Measurements from ENCODE around the gene STT3A.
A peak's percentile ranks its signal among the peaks of the same experiment; 100 is the strongest.

Gene STT3A

GRCh38 chr11:125625225-125625629, 32.6 kb downstream of the STT3A start:
- Histone ChIP-seq H3K4me1 (ENCODE audit: control insufficient read depth, insufficient read depth, low read length) (peaks cover 19% of the 10 kb centered on the region), H3K4me3 (ENCODE audit: low read length) (peak overlapping the region; percentile 75)

DNA sequence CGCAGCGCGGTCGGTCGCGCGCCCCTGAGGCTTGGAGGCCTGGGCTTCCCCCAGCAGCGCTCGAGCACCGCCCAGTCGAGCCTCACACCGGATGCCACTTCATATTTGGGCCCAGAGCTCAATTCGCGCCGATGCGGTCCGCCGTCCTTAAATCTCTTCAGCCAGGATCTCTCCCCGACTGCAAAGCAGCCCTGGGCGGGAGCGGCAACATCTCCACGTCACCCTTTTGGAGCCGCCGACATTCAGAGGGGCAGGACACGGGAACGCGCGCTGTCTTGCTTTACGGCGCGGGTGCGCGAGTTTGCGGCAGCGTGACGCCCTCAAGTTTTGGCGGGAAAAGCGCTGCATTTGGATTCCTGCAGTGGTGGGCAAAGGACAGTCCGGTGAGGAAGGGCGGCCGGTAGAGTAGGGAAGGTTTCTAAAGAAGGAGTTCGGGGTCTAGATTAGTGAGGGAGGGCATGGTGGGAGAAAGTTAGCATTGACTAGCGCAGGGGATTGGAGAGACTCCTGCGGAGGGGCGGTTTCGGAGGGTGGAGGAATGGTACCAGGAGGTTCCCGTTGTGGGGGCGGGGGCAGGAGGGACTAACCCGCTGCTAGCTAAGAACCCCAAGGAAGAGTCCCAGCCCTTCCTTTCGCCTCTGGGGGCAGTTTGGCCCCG, 33.1 kb downstream of the STT3A start:
- Histone ChIP-seq H3K36me3 (ENCODE audit: insufficient read depth, low read length) (peaks cover 21% of the 10 kb centered on the region), H3K9me3 (replicated peaks; ENCODE audit: low read length) (no peaks in the 10 kb centered on the region), H3K4me2 (ENCODE audit: low read length) (peak overlapping the region; percentile 95), H3K27me3 (ENCODE audit: control insufficient read depth, insufficient read depth, low read length) (no peaks in the 10 kb centered on the region), H3K4me3 (ENCODE audit: low read length) (peak overlapping the region; percentile 75), H3K9ac (ENCODE audit: low read depth, low read length) (peak overlapping the region; percentile 89), H3K4me1 (ENCODE audit: control insufficient read depth, insufficient read depth, low read length) (peaks cover 19% of the 10 kb centered on the region)

More at GRCh38 chr11:125625225-125625629, 32.6 kb downstream of the STT3A start:
- H3K27me3 ChIP-seq (ENCODE audit: control insufficient read depth, insufficient read depth, low read length) = no peaks in the 10 kb centered on the region
- H3K9ac ChIP-seq (ENCODE audit: low read depth, low read length) = peak overlapping the region; percentile 89
- no peaks in the 10 kb centered on the region for H3K9me3 ChIP-seq (replicated peaks; ENCODE audit: low read length)
- peak overlapping the region; percentile 95 for H3K4me2 ChIP-seq (ENCODE audit: low read length)
- H3K36me3 ChIP-seq (ENCODE audit: insufficient read depth, low read length) = peaks cover 25% of the 10 kb centered on the region

GRCh38 chr11:125626288-125626950, 33.8 kb downstream of the STT3A start:
- H3K9ac ChIP-seq (ENCODE audit: low read depth, low read length) = peak overlapping the region; percentile 89
- H3K4me2 ChIP-seq (ENCODE audit: low read length) = peak overlapping the region; percentile 95
- no peaks in the 10 kb centered on the region for H3K9me3 ChIP-seq (replicated peaks; ENCODE audit: low read length)
- no peaks in the 10 kb centered on the region for H3K27me3 ChIP-seq (ENCODE audit: control insufficient read depth, insufficient read depth, low read length)
- H3K36me3 ChIP-seq (ENCODE audit: insufficient read depth, low read length) = peaks cover 17% of the 10 kb centered on the region
- peaks cover 19% of the 10 kb centered on the region for H3K4me1 ChIP-seq (ENCODE audit: control insufficient read depth, insufficient read depth, low read length)
- peak overlapping the region; percentile 75 for H3K4me3 ChIP-seq (ENCODE audit: low read length)

DNA sequence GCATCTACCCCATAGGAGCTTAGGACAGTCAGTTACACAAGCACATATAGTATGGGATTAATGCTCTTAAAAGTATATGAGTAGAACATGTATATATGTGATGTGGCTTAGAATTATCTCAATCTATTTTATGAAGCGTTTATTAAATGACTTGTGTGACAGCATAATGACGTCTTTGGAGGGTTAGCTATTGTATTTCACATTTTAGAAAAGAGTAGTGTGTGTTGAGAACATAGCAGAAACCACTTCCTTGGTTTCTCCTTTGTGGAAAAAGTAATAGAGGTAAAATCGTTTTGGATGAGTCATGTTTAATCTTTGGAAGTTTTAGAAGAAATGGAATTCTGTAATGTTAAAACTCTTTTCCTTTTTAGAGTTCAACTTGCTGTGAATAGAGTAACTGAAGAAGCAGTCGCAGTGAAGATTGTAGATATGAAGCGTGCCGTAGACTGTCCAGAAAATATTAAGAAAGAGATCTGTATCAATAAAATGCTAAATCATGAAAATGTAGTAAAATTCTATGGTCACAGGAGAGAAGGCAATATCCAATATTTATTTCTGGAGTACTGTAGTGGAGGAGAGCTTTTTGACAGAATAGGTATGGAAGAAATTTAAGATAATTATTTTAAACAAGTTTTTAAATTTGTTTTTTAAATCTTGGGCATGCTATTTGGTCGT, 34.7 kb downstream of the STT3A start:
- H3K27me3 ChIP-seq (ENCODE audit: control insufficient read depth, insufficient read depth, low read length) = no peaks in the 10 kb centered on the region
- H3K9me3 ChIP-seq (replicated peaks; ENCODE audit: low read length) = no peaks in the 10 kb centered on the region
- H3K4me3 ChIP-seq (ENCODE audit: low read length) = peak overlapping the region; percentile 75
- H3K4me1 ChIP-seq (ENCODE audit: control insufficient read depth, insufficient read depth, low read length) = peaks cover 19% of the 10 kb centered on the region
- H3K4me2 ChIP-seq (ENCODE audit: low read length) = peak overlapping the region; percentile 95
- H3K36me3 ChIP-seq (ENCODE audit: insufficient read depth, low read length) = peaks cover 10% of the 10 kb centered on the region
- peak overlapping the region; percentile 89 for H3K9ac ChIP-seq (ENCODE audit: low read depth, low read length)

- Histone ChIP-seq H3K36me3 (ENCODE audit: insufficient read depth, low read length) (peaks cover 69% of the 10 kb centered on the region), H3K9ac (ENCODE audit: low read depth, low read length) (no peak overlapping the region), H3K9me3 (replicated peaks; ENCODE audit: low read length) (no peaks in the 10 kb centered on the region), H3K4me1 (ENCODE audit: control insufficient read depth, insufficient read depth, low read length) (no peaks in the 10 kb centered on the region), H3K27me3 (ENCODE audit: control insufficient read depth, insufficient read depth, low read length) (no peaks in the 10 kb centered on the region), H3K4me2 (ENCODE audit: low read length) (no peak overlapping the region), H3K4me3 (ENCODE audit: low read length) (no peak overlapping the region)
Observed at GRCh38 chr11:125637840-125638239, 45.2 kb downstream of the STT3A start.

GRCh38 chr11:125638315-125638714, 45.7 kb downstream of the STT3A start:
- Histone ChIP-seq H3K9me3 (replicated peaks; ENCODE audit: low read length) (no peaks in the 10 kb centered on the region), H3K36me3 (ENCODE audit: insufficient read depth, low read length) (peaks cover 64% of the 10 kb centered on the region), H3K9ac (ENCODE audit: low read depth, low read length) (no peak overlapping the region), H3K27me3 (ENCODE audit: control insufficient read depth, insufficient read depth, low read length) (no peaks in the 10 kb centered on the region), H3K4me1 (ENCODE audit: control insufficient read depth, insufficient read depth, low read length) (no peaks in the 10 kb centered on the region), H3K4me2 (ENCODE audit: low read length) (no peak overlapping the region), H3K4me3 (ENCODE audit: low read length) (no peak overlapping the region)

DNA sequence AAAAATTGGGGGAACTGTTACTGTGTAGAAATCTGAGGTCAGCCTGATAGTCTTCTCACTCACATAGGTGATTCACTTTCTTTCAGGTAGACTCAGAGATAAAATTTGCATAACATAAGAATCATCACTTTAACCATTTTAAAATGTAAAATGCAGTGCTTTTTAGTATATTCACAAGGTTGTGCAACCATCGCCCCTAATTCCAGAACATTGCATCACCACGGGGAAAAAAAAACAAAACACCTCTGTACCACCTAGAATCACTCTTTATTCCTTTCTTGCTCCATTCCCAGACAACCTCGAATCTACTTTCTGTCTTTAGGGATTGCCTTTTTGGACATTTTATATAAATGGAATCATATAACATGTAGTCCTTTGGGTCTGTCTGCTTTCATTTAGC, 53.2 kb downstream of the STT3A start:
- H3K36me3 ChIP-seq (ENCODE audit: insufficient read depth, low read length) = peaks cover 37% of the 10 kb centered on the region
- no peak overlapping the region for H3K4me2 ChIP-seq (ENCODE audit: low read length)
- H3K9ac ChIP-seq (ENCODE audit: low read depth, low read length) = no peak overlapping the region
- H3K27me3 ChIP-seq (ENCODE audit: control insufficient read depth, insufficient read depth, low read length) = no peaks in the 10 kb centered on the region
- no peaks in the 10 kb centered on the region for H3K4me1 ChIP-seq (ENCODE audit: control insufficient read depth, insufficient read depth, low read length)
- H3K4me3 ChIP-seq (ENCODE audit: low read length) = no peak overlapping the region
- no peaks in the 10 kb centered on the region for H3K9me3 ChIP-seq (replicated peaks; ENCODE audit: low read length)

DNA sequence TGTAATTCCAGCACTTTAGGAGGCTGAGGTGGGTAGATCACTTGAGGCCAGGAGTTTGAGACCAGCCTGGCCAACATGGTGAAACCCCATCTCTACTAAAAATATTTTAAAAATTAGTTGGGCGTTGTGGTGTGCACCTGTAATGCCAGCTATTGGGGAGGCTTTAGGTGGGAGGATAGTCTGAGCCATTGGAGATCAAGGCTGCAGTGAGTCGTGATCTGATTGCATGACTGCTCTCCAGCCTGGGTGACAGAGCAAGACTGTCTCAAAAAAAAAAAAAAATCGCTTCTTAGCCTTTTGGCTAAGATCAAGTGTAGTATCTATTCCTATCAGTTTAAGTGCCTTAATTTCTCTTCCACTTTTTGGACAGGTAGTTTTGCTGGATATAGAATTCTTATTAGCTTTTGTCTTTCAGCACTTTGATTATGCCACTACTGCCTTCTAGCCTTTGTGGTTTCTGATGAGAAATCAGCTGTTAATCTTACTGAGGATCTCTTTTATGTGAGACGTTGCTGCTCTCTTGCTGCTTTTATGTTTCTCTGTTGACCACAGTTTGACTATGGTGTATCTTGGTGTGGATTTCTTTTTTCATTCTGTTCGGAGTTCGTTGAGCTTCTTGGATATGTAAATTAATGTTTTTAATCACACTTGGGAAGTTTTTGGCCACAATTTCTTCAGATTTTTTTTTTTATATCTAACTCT, 57.0 kb downstream of the STT3A start:
- Histone ChIP-seq H3K4me2 (ENCODE audit: low read length) (no peak overlapping the region), H3K9me3 (replicated peaks; ENCODE audit: low read length) (no peaks in the 10 kb centered on the region), H3K27me3 (ENCODE audit: control insufficient read depth, insufficient read depth, low read length) (no peaks in the 10 kb centered on the region), H3K4me1 (ENCODE audit: control insufficient read depth, insufficient read depth, low read length) (no peaks in the 10 kb centered on the region), H3K9ac (ENCODE audit: low read depth, low read length) (no peak overlapping the region), H3K4me3 (ENCODE audit: low read length) (no peak overlapping the region), H3K36me3 (ENCODE audit: insufficient read depth, low read length) (peaks cover 28% of the 10 kb centered on the region)

- H3K27me3 ChIP-seq (ENCODE audit: control insufficient read depth, insufficient read depth, low read length) = no peaks in the 10 kb centered on the region
- no peak overlapping the region for H3K4me3 ChIP-seq (ENCODE audit: low read length)
- H3K9me3 ChIP-seq (replicated peaks; ENCODE audit: low read length) = no peaks in the 10 kb centered on the region
- H3K9ac ChIP-seq (ENCODE audit: low read depth, low read length) = no peak overlapping the region
- no peak overlapping the region for H3K4me2 ChIP-seq (ENCODE audit: low read length)
- no peaks in the 10 kb centered on the region for H3K4me1 ChIP-seq (ENCODE audit: control insufficient read depth, insufficient read depth, low read length)
- H3K36me3 ChIP-seq (ENCODE audit: insufficient read depth, low read length) = peaks cover 13% of the 10 kb centered on the region
Observed at GRCh38 chr11:125662689-125663088, 70.0 kb downstream of the STT3A start.

DNA sequence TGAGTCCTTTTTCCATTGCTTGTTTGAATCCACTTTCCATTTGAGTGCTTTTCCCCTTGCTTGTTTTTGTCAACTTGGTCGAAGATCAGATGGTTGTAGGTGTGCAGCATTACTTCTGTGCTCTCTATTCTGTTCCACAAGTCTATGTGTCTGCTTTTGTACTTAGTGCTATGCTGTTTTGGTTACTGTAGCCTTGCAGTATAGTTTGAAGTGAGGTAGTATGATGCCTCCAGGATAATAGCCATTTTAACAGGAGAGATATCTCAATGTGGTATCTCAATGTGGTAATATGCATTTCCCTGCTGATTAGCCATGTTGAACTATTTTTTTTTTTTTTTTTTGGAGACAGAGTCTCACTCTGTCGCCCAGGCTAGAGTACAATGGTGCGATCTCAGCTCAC, 71.3 kb downstream of the STT3A start:
- H3K4me1 ChIP-seq (ENCODE audit: control insufficient read depth, insufficient read depth, low read length) = no peaks in the 10 kb centered on the region
- no peak overlapping the region for H3K4me2 ChIP-seq (ENCODE audit: low read length)
- H3K9me3 ChIP-seq (replicated peaks; ENCODE audit: low read length) = no peaks in the 10 kb centered on the region
- no peaks in the 10 kb centered on the region for H3K27me3 ChIP-seq (ENCODE audit: control insufficient read depth, insufficient read depth, low read length)
- peaks cover 13% of the 10 kb centered on the region for H3K36me3 ChIP-seq (ENCODE audit: insufficient read depth, low read length)
- H3K4me3 ChIP-seq (ENCODE audit: low read length) = no peak overlapping the region
- H3K9ac ChIP-seq (ENCODE audit: low read depth, low read length) = no peak overlapping the region

DNA sequence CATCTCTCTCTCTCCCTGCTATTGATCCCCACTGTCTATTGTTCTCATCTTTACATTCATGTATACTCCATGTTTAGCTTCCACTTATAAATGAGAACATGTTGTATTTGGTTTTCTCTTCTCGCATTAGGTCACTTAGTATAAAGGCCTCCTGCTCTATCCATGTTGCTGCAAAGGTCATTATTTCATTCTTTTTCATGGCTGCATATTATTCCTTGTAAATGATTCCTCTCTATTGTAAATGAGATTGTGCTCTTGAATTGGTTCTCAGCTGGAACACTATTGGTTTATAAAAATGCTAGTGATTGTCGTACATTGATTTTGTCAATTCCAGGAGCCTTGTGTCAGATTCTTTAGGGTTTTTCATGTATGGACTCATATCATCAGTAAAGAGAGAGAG, 74.5 kb downstream of the STT3A start:
- H3K36me3 ChIP-seq (ENCODE audit: insufficient read depth, low read length) = peaks cover 11% of the 10 kb centered on the region
- H3K4me3 ChIP-seq (ENCODE audit: low read length) = no peak overlapping the region
- no peak overlapping the region for H3K9ac ChIP-seq (ENCODE audit: low read depth, low read length)
- H3K27me3 ChIP-seq (ENCODE audit: control insufficient read depth, insufficient read depth, low read length) = no peaks in the 10 kb centered on the region
- no peaks in the 10 kb centered on the region for H3K9me3 ChIP-seq (replicated peaks; ENCODE audit: low read length)
- H3K4me1 ChIP-seq (ENCODE audit: control insufficient read depth, insufficient read depth, low read length) = peaks cover 4% of the 10 kb centered on the region
- no peak overlapping the region for H3K4me2 ChIP-seq (ENCODE audit: low read length)
